Endothelial cell of umbilical vein (primary cell): Measurements from ENCODE around the gene BABAM1. TPM values are rescaled to one million over a fixed set of nuclear protein-coding genes. Genes with fewer than 3 reads are reported as not detected.
A peak's percentile ranks its signal among the peaks of the same experiment; 100 is the strongest.

Experiments
- BruUV-seq: library from RNA; stranded (reverse); fragments of 400-500 nt; replicated peaks from 2 replicates; lab custom pipeline; 2021; lab: Mats Ljungman, UMichigan
- CTCF ChIA-PET: fragments of 300-600, 350-600 bp; sonication (Branson Sonifier 250); formaldehyde crosslinking; loops from one replicate; lab custom pipeline; 2021; ENCODE audit warnings: antibody characterized with exemption, inconsistent platforms; lab: Charles Lee
- POLR2A ChIA-PET: fragments of 300-600, 350-600 bp; sonication (Branson Sonifier 250); formaldehyde crosslinking; loops from one replicate; lab custom pipeline; 2021; ENCODE audit warnings: antibody characterized with exemption, inconsistent platforms; lab: Charles Lee
- DNase-seq: peaks from one replicate; pipeline ENCODE4 v3.0.0-alpha.2; 2011; ENCODE audit warnings: low read depth, low spot score
- FAIRE-seq: peaks from 2 replicates; lab custom pipeline; 2011; peaks lifted over from hg19 to GRCh38; lab: Jason Lieb, UNC
- H2AFZ ChIP-seq: 2 replicates; pipeline ENCODE4 v1.6.0; 2012; ENCODE audit warnings: low read depth, low read length, control low read depth, inconsistent platforms
- H3K27ac ChIP-seq: 2 replicates; pipeline ENCODE4 v1.5.1; 2011; ENCODE audit warnings: low read depth, mild to moderate bottlenecking, control low read depth, low read length, moderate library complexity; ENCODE audit not compliant: insufficient read depth
- H3K27me3 ChIP-seq, 2 experiments: 2 replicates each; pipeline versions ENCODE4 v1.6.0 to v1.6.1; 2011; ENCODE audit warnings: low read length in 2 of 2, mixed read lengths in 1 of 2; ENCODE audit not compliant: control insufficient read depth in 2 of 2, insufficient read depth in 2 of 2
- H3K36me3 ChIP-seq, 2 experiments: 2 replicates in 1 of 2; 3 replicates in 1 of 2; pipeline ENCODE4 v1.5.1; 2011; ENCODE audit warnings: low read length in 2 of 2, mild to moderate bottlenecking in 1 of 2, moderate library complexity in 1 of 2; ENCODE audit not compliant: control insufficient read depth in 2 of 2, insufficient read depth in 2 of 2; ENCODE audit errors: extremely low read depth in 1 of 2
- H3K4me1 ChIP-seq: 3 replicates; pipeline ENCODE4 v1.5.1; 2011; ENCODE audit warnings: mild to moderate bottlenecking, low read length; ENCODE audit not compliant: control insufficient read depth, insufficient read depth; ENCODE audit errors: extremely low read depth
- H3K4me2 ChIP-seq: 2 replicates; pipeline ENCODE4 v1.6.1; 2011; ENCODE audit warnings: low read length, control low read depth, mixed read lengths; ENCODE audit not compliant: insufficient read depth
- H3K4me3 ChIP-seq, 3 experiments: fragments of 200-600 bp in 1 of 3; sonication (generic), shearing (Covaris generic) in 1 of 3; replicated peaks in 1 of 3; 2 replicates each; pipeline ENCODE4 v1.5.1; 2011 to 2016; ENCODE audit warnings: control low read depth in 3 of 3, low read length in 3 of 3, mild to moderate bottlenecking in 2 of 3, inconsistent platforms in 1 of 3, low read depth in 1 of 3, moderate library complexity in 1 of 3; ENCODE audit not compliant: insufficient read depth in 1 of 3
- H3K79me2 ChIP-seq: 2 replicates; pipeline ENCODE4 v1.6.0; 2012; ENCODE audit warnings: low read length, inconsistent platforms; ENCODE audit not compliant: control insufficient read depth, insufficient read depth
- H3K9ac ChIP-seq: replicated peaks from 2 replicates; pipeline ENCODE3; 2011; ENCODE audit warnings: low read length, control low read depth; ENCODE audit not compliant: insufficient read depth; ENCODE audit errors: extremely low read depth
- H3K9me1 ChIP-seq: replicated peaks from 3 replicates; pipeline ENCODE4 v1.6.0; 2011; ENCODE audit warnings: mild to moderate bottlenecking, low read length; ENCODE audit not compliant: control insufficient read depth, insufficient read depth; ENCODE audit errors: extremely low read depth
- H3K9me3 ChIP-seq: replicated peaks from 2 replicates; pipeline ENCODE4 v1.5.1; 2012; ENCODE audit warnings: low read length, inconsistent platforms; ENCODE audit not compliant: control insufficient read depth, insufficient read depth
- H4K20me1 ChIP-seq: replicated peaks from 2 replicates; pipeline ENCODE3; 2011; ENCODE audit warnings: mild to moderate bottlenecking, low read length; ENCODE audit not compliant: control insufficient read depth, insufficient read depth; ENCODE audit errors: extremely low read depth
- EZH2 ChIP-seq: IDR thresholded peaks from 2 replicates; pipeline ENCODE4 v1.6.1; 2012; ENCODE audit warnings: borderline replicate concordance, low read depth, mild to moderate bottlenecking, moderate library complexity, low read length, inconsistent platforms; ENCODE audit not compliant: severe bottlenecking
- FOS ChIP-seq: IDR thresholded peaks from 2 replicates; pipeline ENCODE4 v1.6.1; 2011; ENCODE audit warnings: mild to moderate bottlenecking, low read length, moderate library complexity, borderline replicate concordance; ENCODE audit not compliant: insufficient read depth
- GATA2 ChIP-seq: IDR thresholded peaks from 2 replicates; pipeline ENCODE4 v1.7.0; 2011; ENCODE audit warnings: low read depth, mild to moderate bottlenecking, moderate library complexity, mixed read lengths, low read length; ENCODE audit not compliant: insufficient read length, insufficient read depth
- JUN ChIP-seq: IDR thresholded peaks from 2 replicates; pipeline ENCODE4 v1.6.1; 2011; ENCODE audit warnings: borderline replicate concordance, low read depth; ENCODE audit not compliant: insufficient read length, insufficient read depth
- MYC ChIP-seq: IDR thresholded peaks from one replicate; pipeline ENCODE4 v1.6.1; 2011; ENCODE audit warnings: mild to moderate bottlenecking, low read depth, low read length
- POLR2A ChIP-seq: IDR thresholded peaks from 2 replicates; pipeline ENCODE4 v1.6.1; 2012; ENCODE audit warnings: low read depth, mild to moderate bottlenecking, control low read depth, low read length
- POLR2AphosphoS5 ChIP-seq: IDR thresholded peaks from 2 replicates; pipeline ENCODE4 v1.6.1; 2012; ENCODE audit warnings: low read depth, mild to moderate bottlenecking, control low read depth, low read length, moderate library complexity; ENCODE audit not compliant: insufficient read depth
- dilution Hi-C: fragments of 300-500 bp; cut with MboI; formaldehyde crosslinking; loops from one replicate; pipeline ENCODE4 v1.15.0; 2019; ENCODE audit warnings: low sequenced_read_pairs; ENCODE audit not compliant: extremely low pct_ligation_motif_present
- intact Hi-C: fragments of 100-400 bp; cut with micrococcal nuclease; formaldehyde crosslinking; loops from one replicate; pipeline ENCODE4 v1.10.0; 2022
- polyA plus RNA-seq, 4 experiments: library from polyadenylated mRNA; depleted of rRNA in 3 of 4; stranded (reverse) in 3 of 4; unstranded in 1 of 4; fragments of >200 nt; gene quantifications; 2 replicates each; pipeline versions ENCODE4 v1.2.1 to v1.2.3, GENCODE V29; 2011 to 2012; ENCODE audit warnings: missing spikeins in 1 of 4
- total RNA-seq: library from RNA; stranded (reverse); gene quantifications from 2 replicates; pipeline ENCODE4 v1.2.3, GENCODE V29; 2021
- TF ChIP-seq, protein P1 (sequence below), 2 donors: IDR thresholded peaks; 1 replicate in 1 of 2; 2 replicates in 1 of 2; pipeline ENCODE4 v1.5.1; 2011; ENCODE audit warnings: low read length in 2 of 2, mild to moderate bottlenecking in 2 of 2, moderate library complexity in 2 of 2, control low read depth in 1 of 2, inconsistent platforms in 1 of 2, low read depth in 1 of 2; ENCODE audit not compliant: insufficient read depth in 1 of 2; ENCODE audit errors: extremely low read depth in 1 of 2
- TF ChIP-seq, protein P2 (sequence below): IDR thresholded peaks from 2 replicates; pipeline ENCODE4 v1.6.1; 2011; ENCODE audit not compliant: insufficient read depth, insufficient read length

The BABAM1 gene
- total and polyA plus RNA-seq, 2 donors (not counting 3 experiments of a cell fraction or from before 2014, with no cell fraction given): 118 to 140 TPM

DNA sequence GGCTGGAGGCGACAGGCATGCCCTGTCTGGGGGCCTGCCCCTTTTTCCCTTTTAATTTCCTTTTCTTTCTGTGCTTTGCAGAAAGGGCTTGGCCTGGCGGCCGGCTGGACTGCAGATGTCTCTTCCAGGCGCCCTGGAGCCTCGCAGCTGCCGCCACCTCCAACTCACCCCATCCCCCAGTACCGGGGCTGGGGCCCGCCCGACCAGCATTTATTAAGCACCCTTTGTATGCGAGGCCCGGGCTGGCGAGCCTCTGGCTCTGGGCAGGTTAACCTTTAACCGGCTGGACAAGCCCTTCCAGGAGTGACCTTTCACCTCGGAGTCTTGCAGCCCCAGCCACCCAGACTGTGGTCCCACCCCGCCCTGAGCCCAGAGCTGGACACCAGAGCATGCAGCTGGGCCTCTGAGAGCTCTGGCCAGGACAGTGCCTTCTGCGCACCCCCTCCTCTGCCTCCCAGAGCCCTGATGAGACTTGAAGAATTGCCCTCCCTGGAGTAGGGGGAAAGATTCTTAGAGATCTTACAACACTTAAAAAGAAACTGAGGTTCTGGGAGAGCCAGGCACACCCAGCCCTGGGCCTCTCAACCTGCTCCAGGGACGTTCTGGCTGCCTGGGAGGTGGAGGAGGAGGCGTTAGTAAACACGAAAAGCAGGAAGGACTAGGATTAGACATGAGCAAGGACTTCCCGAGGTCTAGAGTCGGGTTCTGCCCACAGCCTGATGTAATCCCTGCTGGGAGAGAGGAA lies 20.4 kb upstream of the BABAM1 start:
- Histone ChIP-seq H3K27me3 (no peaks in the 10 kb centered on the region), H3K36me3 (peaks cover 0 to 14% of the 10 kb centered on the region in 2 experiments), H3K27ac (peak overlapping the region; percentile 58), H4K20me1 (no peaks in the 10 kb centered on the region), H3K9me1 (no peaks in the 10 kb centered on the region), H2AFZ (peak overlapping the region; percentile 91), H3K9ac (peak overlapping the region; percentile 62), H3K79me2 (peaks cover 27% of the 10 kb centered on the region), H3K4me1 (peaks cover 28% of the 10 kb centered on the region), H3K4me2 (peak overlapping the region; percentile 70), H3K9me3 (no peaks in the 10 kb centered on the region), H3K4me3 (peak overlapping the region in 2 of 3 experiments; percentile 39 to 49)
- POLR2A ChIA-PET: no interaction called here
- intact Hi-C loops (no loop called here), dilution Hi-C loops (no loop called here)
- no peak for TF ChIP-seq MYC
- no peak for TF ChIP-seq FOS
- TF ChIP-seq, protein P1, sequence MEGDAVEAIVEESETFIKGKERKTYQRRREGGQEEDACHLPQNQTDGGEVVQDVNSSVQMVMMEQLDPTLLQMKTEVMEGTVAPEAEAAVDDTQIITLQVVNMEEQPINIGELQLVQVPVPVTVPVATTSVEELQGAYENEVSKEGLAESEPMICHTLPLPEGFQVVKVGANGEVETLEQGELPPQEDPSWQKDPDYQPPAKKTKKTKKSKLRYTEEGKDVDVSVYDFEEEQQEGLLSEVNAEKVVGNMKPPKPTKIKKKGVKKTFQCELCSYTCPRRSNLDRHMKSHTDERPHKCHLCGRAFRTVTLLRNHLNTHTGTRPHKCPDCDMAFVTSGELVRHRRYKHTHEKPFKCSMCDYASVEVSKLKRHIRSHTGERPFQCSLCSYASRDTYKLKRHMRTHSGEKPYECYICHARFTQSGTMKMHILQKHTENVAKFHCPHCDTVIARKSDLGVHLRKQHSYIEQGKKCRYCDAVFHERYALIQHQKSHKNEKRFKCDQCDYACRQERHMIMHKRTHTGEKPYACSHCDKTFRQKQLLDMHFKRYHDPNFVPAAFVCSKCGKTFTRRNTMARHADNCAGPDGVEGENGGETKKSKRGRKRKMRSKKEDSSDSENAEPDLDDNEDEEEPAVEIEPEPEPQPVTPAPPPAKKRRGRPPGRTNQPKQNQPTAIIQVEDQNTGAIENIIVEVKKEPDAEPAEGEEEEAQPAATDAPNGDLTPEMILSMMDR (IDR thresholded peaks at IDR 0.05; ENCODE audit: extremely low read depth in 1 of 2, insufficient read depth in 1 of 2, low read depth in 1 of 2, low read length in 2 of 2): no peak
- TF ChIP-seq EZH2: no peak
- no peak for TF ChIP-seq JUN
- TF ChIP-seq GATA2: no peak
- TF ChIP-seq, protein P2, sequence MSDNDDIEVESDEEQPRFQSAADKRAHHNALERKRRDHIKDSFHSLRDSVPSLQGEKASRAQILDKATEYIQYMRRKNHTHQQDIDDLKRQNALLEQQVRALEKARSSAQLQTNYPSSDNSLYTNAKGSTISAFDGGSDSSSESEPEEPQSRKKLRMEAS: no peak
- no peak for TF ChIP-seq POLR2A
- TF ChIP-seq POLR2AphosphoS5: no peak
- BruUV-seq: no TSS peak
- FAIRE-seq (peak; percentile 61), DNase-seq (no peak)
- CTCF ChIA-PET: no interaction called here
